HG03558 (cell line): ENCODE data around the gene UBXN11.

ENCODE experiments used
- ATAC-seq: cut with Tn5 transposase; IDR thresholded peaks from one replicate; pipeline ENCODE4 v1.9.1; 2021; ENCODE audit warnings: moderate number of reproducible peaks; ENCODE audit not compliant: unreplicated experiment; ENCODE audit errors: extremely low read depth

UBXN11 gene

DNA sequence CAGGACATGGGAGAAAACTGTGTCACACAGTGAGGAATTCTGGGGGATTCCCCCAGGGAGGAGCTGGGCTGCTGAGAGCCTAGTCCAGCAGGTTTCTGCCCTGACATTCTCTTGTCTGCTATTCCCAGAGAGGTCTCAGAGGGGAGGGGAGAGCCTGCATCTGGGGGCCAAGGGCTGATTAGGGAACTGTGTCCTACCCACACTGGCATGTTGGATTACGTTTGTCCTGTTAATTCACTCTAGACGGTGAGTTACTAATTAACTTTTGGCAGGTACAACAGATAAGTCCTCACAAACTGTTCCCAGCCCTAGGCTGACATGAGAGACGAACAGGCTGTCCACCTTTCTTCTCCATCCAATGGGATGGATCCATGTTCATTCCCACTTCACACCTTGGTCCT, 29.2 kb downstream of the UBXN11 start:
- ATAC-seq: no peak

DNA sequence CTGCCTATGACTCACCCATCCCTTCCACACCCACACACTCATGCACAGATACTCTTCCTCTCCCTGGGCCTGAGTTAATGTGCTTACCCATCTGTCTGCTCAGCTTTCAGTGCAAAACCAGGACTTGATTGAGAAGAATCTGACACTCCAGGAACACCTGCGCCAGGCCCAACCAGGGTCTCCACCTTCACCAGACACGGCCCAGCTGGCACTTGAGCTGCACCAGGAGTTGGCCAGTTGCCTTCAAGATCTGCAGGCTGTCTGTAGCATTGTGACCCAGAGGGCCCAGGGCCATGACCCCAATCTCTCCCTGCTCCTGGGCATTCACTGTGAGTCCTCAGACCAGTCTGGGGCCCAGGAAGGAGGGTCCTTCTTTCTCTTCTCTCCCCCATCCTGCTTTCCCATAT, 30.0 kb downstream of the UBXN11 start:
- no peak for ATAC-seq

DNA sequence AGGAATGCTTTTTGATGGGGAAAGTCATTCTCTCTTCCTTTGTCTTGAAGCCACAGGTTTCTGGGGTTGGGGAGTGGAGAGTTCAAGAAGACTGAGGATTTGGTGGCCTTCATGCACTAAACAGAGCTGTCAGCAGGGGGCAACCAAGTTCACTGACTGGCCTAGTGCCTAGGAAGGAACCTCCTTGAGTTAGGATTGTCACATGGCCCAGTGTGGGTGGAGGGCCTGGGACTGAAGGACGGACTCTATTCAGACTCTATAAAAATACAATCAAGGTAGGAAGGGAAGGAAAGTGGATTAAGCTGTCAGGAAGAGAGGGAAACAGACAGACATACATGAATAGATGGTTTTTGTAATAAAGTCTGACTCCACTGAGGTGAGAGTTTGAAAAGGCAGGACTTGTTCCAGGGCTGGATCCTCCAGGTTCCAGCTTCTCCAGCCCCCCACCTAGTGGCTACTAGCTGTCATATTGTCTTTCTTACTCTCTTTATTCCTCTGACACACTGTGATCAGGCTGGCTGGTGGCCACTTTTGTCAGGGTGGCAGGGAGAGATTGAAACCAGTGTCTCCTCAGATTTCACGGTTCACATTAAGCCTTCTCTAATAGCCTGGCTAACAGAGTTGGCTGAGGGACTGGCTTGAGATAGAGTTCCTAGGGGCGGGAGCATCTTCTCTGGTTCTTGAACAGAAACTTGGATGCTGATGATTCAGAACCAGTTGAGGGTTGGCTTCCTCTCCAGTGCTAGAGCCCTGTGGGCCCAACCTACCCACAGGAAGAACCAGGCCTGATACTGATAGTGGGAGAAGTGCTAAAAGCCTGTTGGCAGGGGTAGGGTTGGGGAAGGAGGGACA, 30.6 kb downstream of the UBXN11 start:
- ATAC-seq: no peak

DNA sequence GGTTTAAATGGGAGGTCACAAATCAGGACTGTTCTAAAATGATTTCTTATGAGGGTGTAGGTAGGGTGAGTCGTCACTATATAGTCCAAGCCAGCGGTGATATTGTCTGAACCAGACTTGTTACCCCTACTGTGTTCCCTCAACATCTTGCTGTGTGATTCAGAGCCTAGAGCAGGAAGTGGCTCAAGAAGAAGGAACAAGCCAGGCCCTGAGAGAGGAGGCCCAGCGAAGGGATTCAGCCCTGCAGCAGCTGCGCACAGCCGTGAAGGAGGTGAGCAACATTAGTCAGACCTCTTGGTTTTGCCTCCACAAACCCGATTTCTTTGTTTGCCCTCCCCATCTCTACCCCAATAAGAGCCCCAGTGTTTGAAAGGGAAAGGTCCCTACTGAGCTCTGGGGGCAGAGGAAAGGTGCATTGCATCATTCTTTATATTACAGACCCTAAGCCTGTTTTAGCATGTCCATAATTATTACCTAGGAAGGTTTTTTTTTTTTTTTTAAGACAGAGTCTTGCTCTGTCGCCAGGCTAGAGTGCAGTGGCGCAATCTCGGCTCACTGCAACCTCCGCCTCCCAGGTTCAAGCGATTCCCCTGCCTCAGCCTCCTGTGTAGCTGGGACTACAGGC, 31.5 kb downstream of the UBXN11 start:
- ATAC-seq: no peak

DNA sequence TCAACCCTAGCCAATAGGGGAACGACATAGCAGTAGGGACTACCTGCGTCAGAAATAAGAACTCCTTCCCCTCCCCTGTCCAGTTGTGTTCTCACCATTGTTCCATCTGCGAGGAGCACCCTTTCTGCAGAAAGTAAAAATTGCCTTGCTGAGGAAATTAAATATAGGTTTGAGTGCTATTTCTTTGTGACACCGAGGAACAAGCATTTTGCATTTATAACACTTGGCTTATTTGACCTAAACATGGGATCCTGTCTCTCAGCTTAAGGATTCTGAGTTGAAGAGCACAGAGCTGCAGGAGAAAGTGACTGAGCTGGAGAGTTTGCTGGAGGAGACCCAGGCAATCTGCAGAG, 37.3 kb downstream of the UBXN11 start:
- ATAC-seq: no peak

DNA sequence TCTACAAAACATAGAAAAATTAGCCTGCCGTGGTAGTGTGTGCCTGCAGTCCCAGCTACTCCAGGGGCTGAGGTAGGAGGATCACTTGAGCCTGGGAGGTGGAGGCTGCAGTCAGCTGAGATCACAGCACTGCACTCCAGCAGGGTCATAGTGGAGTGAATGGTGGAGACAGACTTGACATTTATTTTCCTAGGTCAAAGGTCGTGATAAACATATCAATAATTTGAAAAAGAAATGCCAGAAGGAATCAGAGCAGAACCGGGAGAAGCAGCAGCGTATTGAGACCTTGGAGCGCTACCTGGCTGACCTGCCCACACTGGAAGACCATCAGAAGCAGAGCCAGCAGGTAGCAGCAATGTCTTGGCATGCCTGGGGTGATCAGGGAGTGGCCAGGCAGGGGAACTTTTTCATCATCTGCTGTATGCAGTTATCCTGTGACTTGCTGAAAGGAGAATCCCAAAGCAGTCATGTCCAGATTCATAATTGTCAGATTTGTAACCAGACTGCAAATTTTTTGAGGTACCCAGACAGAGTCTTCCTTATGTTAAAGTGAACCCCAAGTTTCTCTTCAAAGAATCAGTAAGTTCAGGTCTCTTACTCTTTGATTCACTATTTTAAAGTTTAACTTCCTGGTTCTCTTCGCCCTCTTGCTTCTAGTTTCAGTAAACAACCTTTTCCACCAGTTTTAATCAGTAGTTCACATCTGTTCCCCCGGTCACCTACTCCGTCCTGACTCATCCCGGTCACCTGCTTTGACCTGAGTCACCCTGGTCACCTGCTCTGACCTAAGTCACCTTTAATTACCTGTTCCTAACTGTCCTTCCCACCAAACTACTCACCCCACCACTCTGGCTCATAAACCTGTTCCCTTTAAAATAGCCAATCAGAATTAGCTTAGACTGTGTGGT, 37.9 kb downstream of the UBXN11 start:
- ATAC-seq: no peak

DNA sequence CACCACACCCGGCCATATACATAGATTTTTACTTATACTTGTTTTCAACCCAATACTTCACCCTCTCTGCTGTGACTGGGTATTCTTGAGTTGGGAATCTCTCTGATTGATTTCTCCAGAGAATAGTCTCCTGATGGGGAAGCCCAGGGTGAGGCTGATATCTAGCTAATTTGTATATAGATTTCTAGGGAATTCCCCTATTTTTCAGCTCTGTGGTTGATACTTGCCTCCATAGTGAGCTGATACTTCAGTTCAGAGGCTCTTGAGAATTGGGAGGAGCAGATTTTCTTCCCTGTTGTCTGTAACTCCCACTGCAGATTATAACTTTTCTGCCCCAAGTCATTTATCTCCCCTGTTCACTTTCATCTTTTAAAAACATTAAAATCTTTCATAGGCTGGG, 41.0 kb downstream of the UBXN11 start:
- ATAC-seq: no peak

DNA sequence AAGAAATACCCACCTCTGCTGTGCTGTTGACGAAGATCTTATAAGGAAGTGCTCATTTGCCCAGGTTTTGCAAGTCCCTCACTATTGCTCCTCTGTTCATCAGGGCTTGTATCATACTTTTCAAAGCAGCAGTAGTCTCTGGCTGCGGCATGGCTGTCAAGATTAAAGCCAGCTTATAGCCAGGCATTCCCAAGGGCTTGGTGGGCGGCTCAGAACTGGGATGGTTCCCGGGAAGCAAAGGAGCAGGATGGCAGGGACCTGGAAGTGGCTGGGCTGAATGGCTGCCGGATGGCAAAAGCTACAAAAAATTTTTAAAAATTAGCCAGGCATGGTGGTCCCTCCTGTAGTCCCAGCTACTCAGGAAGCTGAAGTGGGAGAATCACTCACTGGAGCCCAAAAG, 43.2 kb downstream of the UBXN11 start:
- ATAC-seq: no peak

DNA sequence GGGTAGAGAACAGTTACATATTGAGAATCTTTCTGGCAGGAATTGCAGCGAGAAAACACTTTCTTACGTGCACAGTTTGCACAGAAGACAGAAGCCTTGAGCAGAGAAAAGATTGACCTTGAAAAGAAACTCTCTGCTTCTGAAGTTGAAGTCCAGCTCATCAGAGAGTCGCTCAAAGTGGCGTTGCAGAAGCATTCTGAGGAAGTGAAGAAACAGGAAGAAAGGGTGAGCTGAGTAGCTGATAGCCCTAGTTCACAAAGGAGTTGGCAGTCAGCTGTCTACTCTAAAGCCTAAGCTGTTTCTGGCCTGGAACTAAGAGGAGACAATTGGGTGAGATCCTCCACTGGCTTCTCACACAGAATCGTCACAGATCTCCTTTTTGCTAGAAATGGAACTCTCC, 46.9 kb downstream of the UBXN11 start:
- ATAC-seq: no peak

DNA sequence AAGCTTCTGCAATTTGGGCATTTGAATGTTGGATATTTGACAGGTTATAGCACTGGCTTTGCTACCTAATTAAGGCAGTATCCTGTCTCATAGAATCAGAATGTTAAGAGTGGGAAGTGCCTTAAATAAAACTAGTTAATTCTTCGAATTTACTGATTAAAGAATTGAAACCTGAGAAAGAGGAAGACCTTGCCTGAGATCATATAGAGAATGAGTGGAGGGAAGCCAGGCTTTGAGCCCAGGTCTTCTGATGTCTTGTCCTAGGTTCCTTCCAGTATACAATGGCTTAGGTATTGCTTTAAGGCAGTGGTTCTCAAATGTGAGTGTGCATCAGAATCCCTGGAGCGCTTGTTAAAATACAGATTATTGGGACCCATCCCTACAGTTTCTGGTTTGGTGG, 47.4 kb downstream of the UBXN11 start:
- no peak for ATAC-seq

DNA sequence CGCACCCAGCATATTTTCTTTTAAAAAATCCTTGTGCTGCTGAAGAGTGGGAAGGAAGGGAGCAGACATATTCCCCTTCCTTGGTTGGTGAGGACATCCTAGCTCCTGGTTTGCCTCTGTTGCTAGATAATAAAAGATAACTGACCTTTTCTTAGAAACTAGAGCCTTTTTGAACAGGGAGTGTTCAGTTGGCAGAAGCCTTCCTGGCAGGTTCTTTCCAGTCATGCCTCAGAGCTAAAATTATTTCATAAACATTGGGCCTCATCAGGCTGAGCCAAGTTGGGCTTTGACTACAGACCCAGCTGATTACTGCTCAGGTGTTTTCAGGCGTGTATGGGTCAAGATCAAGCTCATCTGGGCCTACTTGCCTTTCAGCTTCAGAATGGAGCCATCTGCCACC, 49.2 kb downstream of the UBXN11 start:
- ATAC-seq: no peak

DNA sequence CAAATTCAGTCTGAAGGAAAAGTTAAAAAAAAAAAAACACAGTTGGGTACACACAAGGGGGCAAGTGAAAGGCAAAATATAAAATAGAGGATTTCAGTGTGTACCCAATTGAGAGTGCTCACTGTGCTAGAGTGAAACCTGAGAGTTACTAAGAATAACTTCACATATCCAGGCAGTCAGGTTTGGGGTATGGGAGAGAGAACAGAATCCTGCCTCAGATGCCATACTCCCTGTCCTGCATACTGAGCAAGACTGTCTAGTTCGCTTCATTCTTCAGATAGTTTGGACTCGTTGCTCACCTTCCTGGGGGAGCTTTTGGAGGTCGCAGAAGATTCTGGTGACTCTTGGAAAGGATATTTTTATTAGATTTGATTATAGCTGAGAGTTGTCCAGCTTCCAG, 52.0 kb downstream of the UBXN11 start:
- no peak for ATAC-seq

DNA sequence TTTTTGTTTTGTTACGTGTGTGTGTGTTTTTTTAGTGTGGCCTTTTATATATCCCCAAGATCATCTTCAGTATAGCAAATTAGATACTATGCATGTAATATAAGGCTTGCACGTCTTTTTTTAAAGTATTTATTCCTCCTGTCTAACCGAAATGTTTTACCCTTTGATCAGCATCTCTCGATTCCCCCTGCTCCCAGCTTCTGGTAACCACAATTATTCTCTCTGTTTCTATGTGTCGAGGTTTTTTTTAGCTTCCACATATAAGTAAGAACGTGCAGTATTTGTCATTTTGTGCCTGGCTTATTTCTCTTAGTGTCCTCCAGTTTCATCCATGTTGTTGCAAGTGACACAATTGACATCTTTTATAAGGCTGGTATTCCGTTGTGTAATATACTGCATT, 53.7 kb downstream of the UBXN11 start:
- ATAC-seq: no peak

DNA sequence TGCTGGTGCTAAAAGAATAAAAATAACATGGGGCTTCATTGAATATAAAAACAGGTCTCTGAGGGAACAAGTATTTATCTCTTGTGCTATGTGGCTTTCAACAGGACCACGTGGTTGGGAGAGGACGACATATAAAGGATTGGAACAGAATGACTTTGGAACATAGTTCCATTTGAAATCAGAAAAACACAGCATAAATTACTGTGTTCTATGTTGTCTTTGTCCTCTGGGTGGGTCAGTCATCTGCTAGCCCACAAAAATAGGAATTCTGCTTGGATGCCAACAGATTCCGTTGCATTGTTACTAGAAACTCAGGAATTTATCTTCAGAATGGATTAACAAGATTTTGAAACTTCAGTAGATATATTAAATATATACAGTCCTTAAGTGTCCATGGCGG, 66.5 kb downstream of the UBXN11 start:
- no peak for ATAC-seq

DNA sequence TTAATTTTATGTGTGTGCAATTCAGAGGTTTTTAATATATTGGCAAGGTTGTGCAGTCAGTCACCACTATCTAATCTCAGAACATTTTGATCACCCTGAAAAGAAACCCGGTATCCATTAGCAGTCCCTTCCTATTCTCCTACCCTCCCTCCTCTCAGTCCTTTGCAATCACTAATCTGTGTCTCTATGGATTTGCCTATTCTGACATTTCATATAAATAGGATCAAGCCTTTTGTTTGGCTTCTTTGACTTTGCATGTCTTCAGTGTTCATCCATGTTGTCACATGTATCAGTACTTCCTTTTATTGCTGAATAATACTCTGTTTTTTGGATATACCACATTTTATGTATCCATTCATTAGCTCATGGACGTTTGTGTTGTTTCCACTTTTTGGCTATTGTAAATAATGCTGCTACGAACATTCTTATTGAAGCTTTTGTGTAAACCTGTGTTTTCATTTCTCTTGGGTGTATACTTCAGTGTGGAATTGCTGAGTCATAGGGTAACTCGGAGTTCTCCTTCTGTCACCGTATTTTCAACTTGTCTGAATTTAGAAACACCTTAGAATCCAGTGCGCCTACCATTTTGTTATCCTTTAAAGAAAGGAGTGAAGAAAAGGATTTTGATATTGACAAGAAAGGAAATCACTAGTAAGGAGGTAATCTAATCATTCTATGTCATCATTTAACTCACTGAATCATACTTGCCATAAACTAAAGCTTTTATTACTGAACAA, 69.0 kb downstream of the UBXN11 start:
- ATAC-seq: no peak

DNA sequence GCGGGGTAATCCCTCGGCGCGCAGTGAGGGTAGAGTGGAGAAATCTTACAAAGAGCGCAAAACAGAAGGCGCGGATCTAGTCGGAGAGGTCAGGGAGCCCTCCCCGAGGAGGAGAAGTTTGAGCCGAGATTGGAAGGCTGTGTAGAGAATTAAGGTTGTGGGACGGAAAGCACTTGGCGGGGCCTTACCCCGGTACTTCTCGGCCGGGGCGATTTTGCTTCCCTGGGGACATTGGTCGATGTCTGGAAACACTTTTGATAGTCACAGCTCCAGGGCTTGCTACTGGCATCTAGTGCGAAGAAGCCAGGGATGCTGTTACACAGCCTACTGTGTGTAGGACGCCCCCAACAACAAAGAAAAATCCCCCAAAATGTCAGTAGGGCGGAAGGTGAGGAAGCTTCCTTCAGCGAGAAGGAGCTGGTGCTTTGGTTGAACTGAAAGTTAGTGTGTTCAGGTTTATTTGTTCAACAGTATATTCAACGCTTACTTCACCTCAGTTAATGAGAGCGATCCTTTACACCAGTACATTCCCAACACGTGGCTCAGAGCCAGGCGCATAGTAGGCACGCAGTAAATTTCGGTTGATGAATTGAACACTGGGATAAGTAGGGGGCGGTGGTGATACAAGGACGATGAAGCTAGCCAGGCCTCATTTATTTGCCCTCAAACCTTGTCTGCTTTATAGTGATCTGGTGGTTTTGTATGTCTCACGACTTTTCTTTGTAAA, 71.6 kb downstream of the UBXN11 start:
- no peak for ATAC-seq

DNA sequence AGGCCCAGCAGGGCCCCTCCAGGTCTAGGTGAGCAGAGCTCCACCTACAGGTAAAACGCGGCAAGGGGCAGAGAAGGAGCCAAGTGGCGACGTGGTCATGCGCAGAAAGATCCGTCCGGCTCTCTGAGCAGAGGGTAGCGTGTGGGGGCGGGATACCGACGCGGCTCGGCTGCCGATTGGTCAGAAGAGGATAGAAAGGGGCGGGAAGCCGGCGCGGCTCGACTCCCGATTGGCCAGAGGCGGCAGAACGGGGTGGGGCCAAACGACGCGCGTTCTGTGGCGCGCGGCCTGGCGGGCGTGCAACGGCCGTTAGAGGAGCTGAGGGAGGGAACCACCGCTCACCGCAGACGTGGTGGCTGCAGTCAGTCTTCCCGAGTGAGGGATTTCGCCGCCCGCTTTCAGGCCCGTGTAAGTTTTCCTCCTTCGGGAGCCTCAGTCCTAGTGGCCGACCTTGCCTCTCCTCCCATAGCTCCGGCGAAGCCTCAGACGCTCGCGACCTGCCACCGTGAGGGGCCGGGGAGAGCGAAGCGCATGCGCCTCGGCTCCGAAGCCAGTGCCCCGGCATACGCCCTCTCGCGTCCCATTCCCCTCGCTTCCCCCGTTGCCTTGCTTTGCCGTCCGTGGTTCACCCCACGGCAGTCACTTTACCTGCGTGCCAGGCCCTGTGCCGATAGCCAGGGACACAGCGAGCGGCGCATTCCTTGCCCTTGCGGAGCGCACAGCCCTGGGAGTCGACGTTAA, 72.4 kb downstream of the UBXN11 start, which contains the start of gene CEP85:
Gene CEP85 (plus strand): TSS at position 298 of the 741 bp plus-strand sequence. CDS start 5,584 bp downstream, outside the sequence.
- peak; percentile 68 for ATAC-seq
